Omental fat pad (tissue), 4 donors: ENCODE results near the gene FABP6. TPM values are rescaled to one million over a fixed set of nuclear protein-coding genes. Genes with fewer than 3 reads are reported as not detected.

ENCODE experiments used
- ATAC-seq: fragments of 150-250 bp; one replicate; pipeline ENCODE4 v1.9.1; 2016; ENCODE audit warnings: mild to moderate bottlenecking, moderate library complexity; ENCODE audit not compliant: low FRiP score
- DNase-seq: peaks from one replicate; pipeline ENCODE4 v3.0.0-alpha.2; 2019; ENCODE audit warnings: low spot score
- total RNA-seq, 4 donors: library from RNA; depleted of rRNA; stranded (reverse); fragments of >200 nt; gene quantifications; one replicate each; pipeline ENCODE4 v1.1.0, GENCODE V29; 2016
- TF ChIP-seq, protein P1 (sequence below), 3 donors: fragments of 450-650 bp; IDR thresholded peaks; one replicate each; pipeline ENCODE4 v1.5.1; 2016 to 2017; ENCODE audit warnings: antibody characterized with exemption in 3 of 3, mild to moderate bottlenecking in 3 of 3, moderate library complexity in 2 of 3

FABP6 gene
- total RNA-seq, 4 donors from 2014 or later: not detected

DNA sequence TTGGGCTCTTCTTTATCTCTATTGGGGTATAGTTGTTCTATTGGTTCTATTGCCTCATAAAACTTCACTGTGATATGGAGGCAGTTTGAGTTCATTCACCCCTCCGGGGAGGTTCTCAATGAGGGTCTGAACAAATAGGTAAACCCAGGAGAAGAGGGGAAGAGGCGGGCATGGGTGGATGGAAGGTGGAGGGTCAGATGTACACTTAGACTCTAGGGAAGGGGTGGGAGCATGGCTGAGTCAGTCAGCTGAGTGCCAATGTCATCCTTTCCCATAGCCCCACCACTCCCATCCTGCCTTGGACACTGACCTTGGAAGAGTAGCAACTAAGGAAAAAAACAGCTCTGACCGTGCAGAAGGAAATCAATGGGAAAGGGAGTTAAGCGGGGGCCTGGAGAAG, 9.9 kb upstream of the FABP6 start:
- TF ChIP-seq, protein P1, sequence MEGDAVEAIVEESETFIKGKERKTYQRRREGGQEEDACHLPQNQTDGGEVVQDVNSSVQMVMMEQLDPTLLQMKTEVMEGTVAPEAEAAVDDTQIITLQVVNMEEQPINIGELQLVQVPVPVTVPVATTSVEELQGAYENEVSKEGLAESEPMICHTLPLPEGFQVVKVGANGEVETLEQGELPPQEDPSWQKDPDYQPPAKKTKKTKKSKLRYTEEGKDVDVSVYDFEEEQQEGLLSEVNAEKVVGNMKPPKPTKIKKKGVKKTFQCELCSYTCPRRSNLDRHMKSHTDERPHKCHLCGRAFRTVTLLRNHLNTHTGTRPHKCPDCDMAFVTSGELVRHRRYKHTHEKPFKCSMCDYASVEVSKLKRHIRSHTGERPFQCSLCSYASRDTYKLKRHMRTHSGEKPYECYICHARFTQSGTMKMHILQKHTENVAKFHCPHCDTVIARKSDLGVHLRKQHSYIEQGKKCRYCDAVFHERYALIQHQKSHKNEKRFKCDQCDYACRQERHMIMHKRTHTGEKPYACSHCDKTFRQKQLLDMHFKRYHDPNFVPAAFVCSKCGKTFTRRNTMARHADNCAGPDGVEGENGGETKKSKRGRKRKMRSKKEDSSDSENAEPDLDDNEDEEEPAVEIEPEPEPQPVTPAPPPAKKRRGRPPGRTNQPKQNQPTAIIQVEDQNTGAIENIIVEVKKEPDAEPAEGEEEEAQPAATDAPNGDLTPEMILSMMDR (IDR thresholded peaks at IDR 0.05): no peak
- DNase-seq: no peak
- no peak for ATAC-seq

DNA sequence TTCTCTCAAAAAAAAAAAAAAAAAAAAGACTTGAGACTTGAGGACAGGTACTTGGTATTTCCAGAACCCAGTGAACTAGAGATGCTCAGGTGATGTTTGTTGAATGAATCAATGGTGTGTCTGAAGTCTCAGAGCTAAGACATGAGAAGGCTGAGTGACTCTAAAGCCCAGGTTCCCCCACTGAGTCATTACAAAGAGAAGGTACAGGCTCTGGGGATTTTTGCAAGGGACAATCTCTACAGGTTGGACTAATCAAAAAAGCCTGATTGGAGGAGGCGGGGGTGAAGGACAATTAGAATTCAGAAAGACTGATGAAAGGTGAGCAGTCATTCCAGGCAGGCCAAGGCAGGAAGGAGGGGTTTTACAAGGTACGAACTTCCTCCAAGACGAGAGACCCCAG, 8.2 kb upstream of the FABP6 start:
- ATAC-seq: no peak
- DNase-seq: no peak
- TF ChIP-seq, protein P1 (IDR thresholded peaks at IDR 0.05): no peak

DNA sequence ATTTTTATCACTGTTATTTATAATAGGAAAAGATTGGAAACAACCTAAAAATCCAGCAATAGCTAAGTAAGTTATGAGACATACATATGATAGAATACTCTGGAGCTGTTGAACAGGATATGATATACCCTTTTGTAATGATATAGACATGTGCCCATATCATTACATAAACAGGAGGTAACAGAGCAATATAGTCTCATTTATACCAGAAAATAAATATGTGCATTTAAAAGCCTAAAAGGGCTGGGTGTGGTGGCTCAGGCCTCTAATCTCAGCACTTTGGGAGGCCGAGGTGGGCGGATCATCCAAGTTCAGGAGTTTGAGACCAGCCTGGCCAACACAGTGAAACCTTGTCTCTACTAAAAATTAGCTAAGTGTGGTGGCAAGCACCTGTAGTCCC, 2.3 kb upstream of the FABP6 start:
- no peak for DNase-seq
- no peak for ATAC-seq
- TF ChIP-seq, protein P1 (IDR thresholded peaks at IDR 0.05): no peak

DNA sequence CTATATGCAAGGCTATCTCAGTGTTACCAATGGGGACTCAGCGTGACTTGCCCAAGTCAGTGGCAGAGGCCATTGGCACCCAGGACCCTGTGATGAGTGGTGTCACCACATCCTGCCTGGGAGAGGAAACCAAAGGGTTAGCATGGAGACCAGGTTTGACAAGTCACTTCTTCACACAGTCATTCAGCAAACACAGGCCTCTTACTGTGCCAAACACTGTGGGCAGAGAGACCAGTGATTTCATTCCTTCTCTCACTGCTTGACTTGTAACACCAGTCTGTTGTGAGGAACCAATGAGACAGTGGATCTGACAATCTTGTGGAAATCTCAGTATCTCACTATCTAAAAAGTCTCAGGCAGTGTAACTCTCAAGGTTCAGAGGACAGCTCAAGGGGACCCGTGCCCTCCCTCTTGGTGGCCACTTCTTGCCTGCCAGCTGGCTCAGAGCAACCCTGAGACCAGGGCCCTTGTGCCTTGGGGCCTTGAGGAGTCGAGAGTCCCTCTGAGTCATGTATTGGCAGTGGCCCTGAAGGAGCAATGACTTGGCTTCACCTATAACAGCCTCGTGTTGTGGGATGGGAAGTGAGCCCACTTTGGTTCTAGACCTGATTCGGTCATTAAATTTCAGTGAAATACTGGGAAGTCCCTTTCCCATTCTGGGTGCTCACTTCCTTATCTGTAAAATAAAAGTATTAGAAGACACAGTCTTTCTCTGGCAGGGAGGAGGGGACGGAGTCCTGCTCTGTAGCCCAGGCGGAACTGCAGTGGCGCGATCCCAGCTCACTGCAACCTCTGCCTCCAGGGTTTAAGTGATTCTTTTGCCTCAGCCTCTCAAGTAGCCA, 1.6 kb downstream of the FABP6 start:
- no peak for ATAC-seq
- DNase-seq: no peak
- TF ChIP-seq, protein P1 (IDR thresholded peaks at IDR 0.05): no peak

DNA sequence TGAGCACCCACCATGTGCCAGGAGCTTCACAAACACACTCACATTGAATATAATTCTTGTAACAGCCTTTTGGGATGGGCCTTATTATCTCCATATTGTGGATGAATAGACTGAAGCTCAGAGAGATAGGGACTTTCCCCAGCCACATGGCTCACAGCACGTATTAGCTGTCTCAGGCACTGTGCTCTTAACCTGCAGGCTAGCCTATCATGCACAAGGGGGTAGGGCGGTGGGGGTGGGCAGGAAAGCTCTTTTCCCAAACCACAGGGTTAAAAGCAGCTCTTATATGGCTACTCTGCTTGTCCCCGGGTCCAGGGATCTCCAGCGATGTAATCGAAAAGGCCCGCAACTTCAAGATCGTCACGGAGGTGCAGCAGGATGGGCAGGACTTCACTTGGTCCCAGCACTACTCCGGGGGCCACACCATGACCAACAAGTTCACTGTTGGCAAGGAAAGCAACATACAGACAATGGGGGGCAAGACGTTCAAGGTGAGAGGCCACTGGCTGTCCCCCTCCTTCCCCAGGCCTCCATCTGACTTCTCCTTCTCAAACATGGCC, 2.6 kb downstream of the FABP6 start:
- ATAC-seq (no peak), DNase-seq (no peak)
- TF ChIP-seq, protein P1 (IDR thresholded peaks at IDR 0.05): no peak

DNA sequence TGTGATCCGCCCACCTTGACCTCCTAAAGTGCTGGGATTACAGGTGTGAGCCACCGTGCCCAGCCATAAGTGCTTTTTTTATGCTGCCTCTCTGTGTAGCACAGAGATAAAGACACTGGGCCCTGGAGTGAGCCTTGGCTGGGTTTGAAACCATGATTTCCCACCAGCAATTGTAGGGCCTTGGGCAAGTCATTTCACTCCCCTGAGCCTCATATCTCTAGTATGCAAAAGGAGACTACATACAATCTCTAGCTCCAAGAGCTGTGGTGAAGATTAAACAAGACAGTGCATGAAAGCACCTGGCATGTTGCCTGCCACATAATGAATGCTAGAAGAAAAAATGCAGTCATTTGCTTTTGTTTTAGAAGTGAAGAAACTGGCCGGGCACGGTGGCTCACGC, 3.9 kb downstream of the FABP6 start:
- DNase-seq (no peak), ATAC-seq (no peak)
- TF ChIP-seq, protein P1 (IDR thresholded peaks at IDR 0.05): no peak

DNA sequence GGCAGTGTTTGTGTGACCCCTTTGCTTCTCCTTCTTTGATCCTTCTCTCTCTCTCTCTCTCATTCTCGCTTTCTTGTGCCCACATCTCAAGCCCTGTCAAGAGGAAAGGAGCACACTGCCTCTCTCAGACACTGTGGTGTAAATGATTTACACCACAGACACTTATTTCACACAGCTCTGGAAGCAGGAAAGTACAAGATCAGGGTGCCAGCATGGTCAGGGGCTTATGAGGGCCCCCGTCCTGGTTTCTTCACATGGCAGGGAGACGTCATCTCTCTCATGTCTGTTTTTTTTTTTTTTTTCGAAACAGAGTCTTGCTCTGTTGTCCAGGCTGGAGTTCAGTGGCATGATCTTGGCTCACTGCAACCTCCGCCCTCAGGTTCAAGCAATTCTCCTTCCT, 6.4 kb downstream of the FABP6 start:
- no peak for DNase-seq
- TF ChIP-seq, protein P1 (IDR thresholded peaks at IDR 0.05): no peak
- no peak for ATAC-seq
